HepG2 (cell line): Measurements from ENCODE around the gene LRSAM1. TPM values are rescaled to one million over a fixed set of nuclear protein-coding genes. Genes with fewer than 3 reads are reported as not detected.

Experiments used
- ATAC-seq: fragments of 200-7000 bp; cut with Tn5 transposase; 3 replicates; pipeline ENCODE4 v1.9.1; 2020; ENCODE audit warnings: mild to moderate bottlenecking, moderate library complexity
- BruUV-seq: library from RNA; stranded (reverse); fragments of 400-500 nt; replicated peaks from 2 replicates; lab custom pipeline; 2021; lab: Mats Ljungman, UMichigan
- CTCF ChIA-PET: fragments of 300-600 bp; formaldehyde crosslinking; extraction: SDS; loops from one replicate; lab custom pipeline; 2021; ENCODE audit warnings: low total read pairs, inconsistent platforms, low intra/inter-chr PET ratio; lab: Yijun Ruan, JAX
- POLR2A ChIA-PET: fragments of 350-600 bp; sonication (Branson Sonifier 250); formaldehyde crosslinking; loops from one replicate; lab custom pipeline; 2020; ENCODE audit warnings: antibody characterized with exemption, inconsistent platforms; lab: Yijun Ruan, JAX
- DNase-seq: peaks from one replicate; pipeline ENCODE4 v3.0.0-alpha.2; 2015; ENCODE audit warnings: low spot score
- FAIRE-seq: peaks from 3 replicates; lab custom pipeline; 2011; peaks lifted over from hg19 to GRCh38; lab: Jason Lieb, UNC
- H2AFZ ChIP-seq: one replicate; pipeline ENCODE4 v1.6.1; 2011; ENCODE audit warnings: low read length, inconsistent platforms
- H3K27ac ChIP-seq: fragments of 300-600 bp; 3 replicates; pipeline ENCODE4 v1.8.0; 2011; ENCODE audit warnings: mixed run types, mild to moderate bottlenecking, mixed read lengths, low read length, inconsistent platforms; ENCODE audit not compliant: insufficient read depth; ENCODE audit errors: extremely low read length
- H3K27me3 ChIP-seq, 2 experiments: fragments of 200-600 bp in 1 of 2; 2 replicates in 1 of 2; 3 replicates in 1 of 2; pipeline versions ENCODE4 v1.6.0 to v1.8.0; 2011; ENCODE audit warnings: low read length in 2 of 2, mild to moderate bottlenecking in 2 of 2, moderate library complexity in 2 of 2, inconsistent platforms in 1 of 2; ENCODE audit not compliant: insufficient read depth in 2 of 2, control insufficient read depth in 1 of 2
- H3K36me3 ChIP-seq, 2 experiments: fragments of 200-600 bp in 1 of 2; replicated peaks in 1 of 2; 2 replicates in 1 of 2; 3 replicates in 1 of 2; pipeline versions ENCODE4 v1.5.1 to v1.8.0; 2011; ENCODE audit warnings: low read length in 2 of 2, inconsistent platforms in 1 of 2; ENCODE audit not compliant: insufficient read depth in 2 of 2, control insufficient read depth in 1 of 2
- H3K4me1 ChIP-seq: 2 replicates; pipeline ENCODE4 v1.5.1; 2012; ENCODE audit warnings: low read length, inconsistent platforms; ENCODE audit not compliant: insufficient read depth
- H3K4me2 ChIP-seq: 2 replicates; pipeline ENCODE4 v1.6.0; 2011; ENCODE audit warnings: low read depth, low read length, inconsistent platforms
- H3K4me3 ChIP-seq, 3 experiments: fragments of 200-600 bp in 1 of 3; sonication (generic), shearing (Covaris generic) in 1 of 3; replicated peaks in 1 of 3; 2 replicates each; pipeline ENCODE4 v1.5.1; 2011 to 2016; ENCODE audit warnings: low read length in 3 of 3, inconsistent platforms in 2 of 3, low read depth in 2 of 3, mild to moderate bottlenecking in 2 of 3, control low read depth in 1 of 3, mixed read lengths in 1 of 3; ENCODE audit not compliant: insufficient read depth in 1 of 3
- H3K79me2 ChIP-seq: one replicate; pipeline ENCODE4 v1.6.1; 2011; ENCODE audit warnings: low read length, inconsistent platforms; ENCODE audit not compliant: insufficient read depth
- H3K9ac ChIP-seq: 2 replicates; pipeline ENCODE4 v1.6.0; 2011; ENCODE audit warnings: mild to moderate bottlenecking, low read depth, low read length, inconsistent platforms; ENCODE audit not compliant: insufficient read depth
- H3K9me3 ChIP-seq: 2 replicates; pipeline ENCODE4 v1.5.1; 2012; ENCODE audit warnings: mild to moderate bottlenecking, low read length
- H4K20me1 ChIP-seq: 2 replicates; pipeline ENCODE4 v1.6.0; 2011; ENCODE audit warnings: inconsistent platforms, mild to moderate bottlenecking, low read length, moderate library complexity; ENCODE audit not compliant: insufficient read depth
- ATF5 ChIP-seq: sonication (generic); formaldehyde crosslinking; IDR thresholded peaks from 2 replicates; pipeline ENCODE4 v1.4.0; 2020; ENCODE audit warnings: mild to moderate bottlenecking, low read depth, missing genetic modification reagents
- BHLHE40 ChIP-seq: IDR thresholded peaks from 2 replicates; pipeline ENCODE4 v1.6.1; 2011; ENCODE audit warnings: low read length, improper control_type of control experiment
- GATAD1 ChIP-seq: IDR thresholded peaks from 2 replicates; pipeline ENCODE4 v1.6.1; 2016; ENCODE audit warnings: missing genetic modification reagents, missing compliant biosample characterization
- KDM3A ChIP-seq: IDR thresholded peaks from 2 replicates; pipeline ENCODE4 v1.6.1; 2018; ENCODE audit warnings: low read depth, missing compliant biosample characterization
- PHF5A ChIP-seq: IDR thresholded peaks from one replicate; pipeline ENCODE4 v1.6.1; 2018; ENCODE audit warnings: low read depth, missing genetic modification reagents; ENCODE audit not compliant: unreplicated experiment
- TAF15 ChIP-seq: fragments of 200-400 bp; formaldehyde crosslinking; IDR thresholded peaks from one replicate; pipeline ENCODE4 v1.6.1; 2018; ENCODE audit warnings: mild to moderate bottlenecking, low read depth, low read length; ENCODE audit not compliant: poor library complexity, severe bottlenecking
- WGBS: methylation state at CpG from one replicate; pipeline ENCODE4 v1.1.6; 2017; ENCODE audit warnings: low lambda C conversion rate; 5-methylcytosine and 5-hydroxymethylcytosine counted together
- in situ Hi-C: cut with HindIII; loops from 2 replicates; pipeline ENCODE4 v1.10.0; 2017; ENCODE audit warnings: low pct_unique_long_range_greater_than_20kb; ENCODE audit not compliant: extremely low pct_ligation_motif_present
- intact Hi-C: fragments of 100-400 bp; cut with micrococcal nuclease; formaldehyde crosslinking; loops from one replicate; pipeline ENCODE4 v1.10.0; 2022; ENCODE audit not compliant: unreplicated experiment
- polyA plus RNA-seq, 8 experiments: library from polyadenylated mRNA; depleted of rRNA in 3 of 8; stranded (reverse) in 7 of 8; unstranded in 1 of 8; fragments of >200 nt; fragmentation: Illumina TruSeq in 4 of 8; extraction: Trizol in 4 of 8; gene quantifications; 2 replicates each; pipeline versions ENCODE4 v1.2.1 to v1.2.3, GENCODE V29; 2011 to 2016; ENCODE audit warnings: low read depth in 4 of 8, missing spikeins in 1 of 8, mixed read lengths in 1 of 8; ENCODE audit not compliant: insufficient read depth in 1 of 8
- total RNA-seq, 5 experiments: library from RNA; depleted of rRNA; stranded (reverse); fragments of >200 nt; fragmentation: Illumina TruSeq; extraction: Trizol; gene quantifications; 2 replicates each; pipeline ENCODE4 v1.2.3, GENCODE V29; 2016; ENCODE audit warnings: low read depth in 1 of 5

LRSAM1 gene
- total and polyA plus RNA-seq, 2 of the 13 experiments (the other 11 are each of a cell fraction or from before 2014, with no cell fraction given) = 8.7 to 10.2 TPM

GRCh38 chr9:127504887-127505251 is 53.6 kb downstream of the LRSAM1 start:
- TF ChIP-seq PHF5A (CRISPR knock-in tag) = no peak
- TF ChIP-seq KDM3A (CRISPR knock-in tag) = no peak
- TF ChIP-seq ATF5 (CRISPR knock-in tag) = no peak
- TF ChIP-seq TAF15 = no peak
- TF ChIP-seq BHLHE40 = no peak
- no peak for TF ChIP-seq GATAD1 (CRISPR knock-in tag)
- no peak overlapping the region for H3K9ac ChIP-seq
- no peak for ATAC-seq
- no peak overlapping the region for H2AFZ ChIP-seq
- intact Hi-C loops (loop anchor here (1.0 to 10.0 kb wide), 3 partner anchors 74 to 220 kb away; no protein-coding TSS in a partner anchor), in situ Hi-C loops (loop anchor here (5.0 to 10.0 kb wide), 3 partner anchors 82 to 420 kb away; partner anchors contain the start of gene TOR2A)
- H4K20me1 ChIP-seq = 0 out of 2 replicates have a peak, but pooled peaks cover 3% of the 10 kb centered on the region
- no peaks in the 10 kb centered on the region for H3K9me3 ChIP-seq
- no peak for DNase-seq
- 100% methylated on average over 7 of the region's 8 CpGs for WGBS
- no peaks in the 10 kb centered on the region for H3K4me1 ChIP-seq
- H3K36me3 ChIP-seq = peaks cover 4 to 24% of the 10 kb centered on the region in 2 experiments; a peak in 4 of 5 replicates
- CTCF ChIA-PET = interaction anchor here (1.5 to 3.8 kb wide), 2 partner anchors 74 to 81 kb away, joined by 4 to 48 read pairs; no protein-coding TSS in a partner anchor
- no peak overlapping the region for H3K4me3 ChIP-seq
- no peak overlapping the region for H3K27ac ChIP-seq
- no TSS peak for BruUV-seq
- POLR2A ChIA-PET = no interaction called here
- no peak overlapping the region for H3K4me2 ChIP-seq
- H3K79me2 ChIP-seq = no peaks in the 10 kb centered on the region
- no peaks in the 10 kb centered on the region for H3K27me3 ChIP-seq
- no peak for FAIRE-seq
